ENCODE results near the gene MYLK4.

MYLK4 gene

GRCh38 chr6:2721219-2721618 is 29.5 kb downstream of the MYLK4 start:
- no peak for DNase-seq (ENCODE audit: extremely low read depth, low read depth)
- TF ChIP-seq CTCF (IDR thresholded peaks at IDR 0.05; ENCODE audit: low read depth, low read length), result no peak

DNA sequence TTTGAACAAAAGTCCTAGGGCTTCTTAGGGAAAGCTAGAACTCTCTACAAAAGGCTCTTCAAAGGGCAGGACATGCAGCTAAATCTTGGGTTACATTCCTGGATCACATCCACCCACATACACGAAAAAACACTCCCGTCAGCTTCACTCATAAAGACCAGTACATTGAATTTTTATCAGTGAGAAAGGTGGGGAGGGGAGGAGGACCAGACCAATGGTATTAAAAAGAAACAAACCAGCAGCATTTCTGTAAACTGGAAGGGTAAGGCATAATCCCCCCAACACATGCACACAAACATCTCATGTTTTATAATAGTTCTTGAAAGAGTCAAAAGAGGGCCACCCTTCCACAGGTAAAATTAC is 31.6 kb downstream of the MYLK4 start:
- no peak for DNase-seq (ENCODE audit: extremely low read depth, low read depth)
- no peak for TF ChIP-seq CTCF (IDR thresholded peaks at IDR 0.05; ENCODE audit: low read depth, low read length)

- no peak for TF ChIP-seq CTCF (IDR thresholded peaks at IDR 0.05; ENCODE audit: low read depth, low read length)
- no peak for DNase-seq (ENCODE audit: extremely low read depth, low read depth)
Measured at GRCh38 chr6:2718334-2719092, 32.2 kb downstream of the MYLK4 start.

GRCh38 chr6:2716936-2717700 is 33.6 kb downstream of the MYLK4 start:
- no peak for DNase-seq (ENCODE audit: extremely low read depth, low read depth)
- no peak for TF ChIP-seq CTCF (IDR thresholded peaks at IDR 0.05; ENCODE audit: low read depth, low read length)

DNA sequence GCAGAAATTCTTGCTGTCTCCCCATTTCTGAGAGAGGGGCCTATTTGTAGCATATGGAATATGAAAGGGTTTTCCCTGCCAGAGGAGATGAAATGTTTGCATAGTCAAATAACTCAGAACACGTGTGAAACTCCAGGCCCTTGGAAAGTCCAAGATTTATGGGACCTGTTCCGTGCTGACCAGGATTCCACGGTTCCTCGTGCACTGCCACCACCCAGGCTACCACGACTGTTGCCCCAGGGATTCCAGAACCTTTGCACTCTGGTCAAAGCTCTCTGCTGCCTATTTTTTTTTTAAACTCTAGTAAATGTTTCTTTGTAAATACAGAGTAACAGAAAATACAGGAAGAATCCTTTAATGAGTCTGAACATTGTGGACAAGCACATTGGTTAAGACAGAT is 35.0 kb downstream of the MYLK4 start:
- no peak for DNase-seq (ENCODE audit: extremely low read depth, low read depth)
- TF ChIP-seq CTCF (IDR thresholded peaks at IDR 0.05; ENCODE audit: low read depth, low read length), result no peak

DNA sequence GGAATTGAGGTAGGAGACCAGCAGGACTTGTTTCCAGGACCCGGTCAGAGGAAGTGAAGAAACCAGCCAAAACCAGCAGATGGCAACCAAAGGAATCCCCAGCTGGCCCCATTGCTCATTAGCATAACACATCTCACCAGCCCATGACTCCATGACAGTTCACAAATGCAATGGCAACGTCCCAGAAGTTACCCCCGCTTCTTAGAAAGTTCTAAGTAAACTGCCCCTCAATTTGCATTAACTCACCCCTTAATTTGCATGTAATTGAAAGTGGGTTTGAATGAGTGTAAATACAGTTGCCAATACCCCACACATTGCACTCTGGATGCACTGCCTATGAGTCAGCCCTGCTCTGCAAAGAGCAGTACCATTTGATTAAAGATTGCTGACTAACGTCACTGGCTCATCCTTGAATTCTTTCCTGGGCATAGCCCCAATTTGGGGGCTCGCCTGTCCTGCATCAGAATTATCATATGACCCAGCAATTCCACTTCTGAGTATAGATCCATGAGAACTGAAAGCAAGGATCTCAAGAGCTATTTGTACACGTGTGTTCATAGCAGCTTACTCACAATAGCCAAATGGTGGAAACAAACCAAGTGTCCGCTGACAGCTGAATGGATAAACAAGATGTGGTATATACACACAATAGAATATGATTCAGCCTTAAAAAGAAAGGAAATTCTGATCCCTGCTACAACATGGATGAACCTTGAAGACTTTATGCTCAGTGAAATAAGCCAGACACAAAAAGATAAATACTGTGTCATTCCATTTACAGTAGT is 36.4 kb downstream of the MYLK4 start:
- peak; percentile 29 for DNase-seq (ENCODE audit: extremely low read depth, low read depth)
- no peak for TF ChIP-seq CTCF (IDR thresholded peaks at IDR 0.05; ENCODE audit: low read depth, low read length)

All from AG09319 (cell line).